Tibial nerve (tissue), 4 donors: ENCODE results near the gene TBK1. TPM values are rescaled to one million over a fixed set of nuclear protein-coding genes. Genes with fewer than 3 reads are reported as not detected.

Experiments
- DNase-seq, 2 donors: peaks; one replicate each; pipeline ENCODE4 v3.0.0-alpha.2; 2019; ENCODE audit warnings: low spot score in 2 of 2
- H3K27ac ChIP-seq, 4 donors: fragments of 200-600 bp; sonication (generic) in 3 of 4; one replicate each; pipeline ENCODE4 v1.5.1; 2017 to 2019; ENCODE audit warnings: mild to moderate bottlenecking in 1 of 4
- H3K27me3 ChIP-seq, 2 donors: fragments of 200-600 bp; sonication (generic) in 1 of 2; one replicate each; pipeline versions ENCODE4 v1.5.1 to v1.6.0; 2017 to 2019
- H3K36me3 ChIP-seq, 3 donors: fragments of 200-600 bp; sonication (generic); one replicate each; pipeline ENCODE4 v1.5.1; 2018 to 2019
- H3K4me1 ChIP-seq, 4 donors: fragments of 200-600 bp; sonication (generic) in 3 of 4; one replicate each; pipeline ENCODE4 v1.5.1; 2017 to 2019
- H3K4me3 ChIP-seq, 4 donors: fragments of 200-600 bp; sonication (generic) in 3 of 4; one replicate each; pipeline ENCODE4 v1.5.1; 2017 to 2019; ENCODE audit warnings: mild to moderate bottlenecking in 1 of 4, moderate library complexity in 1 of 4
- H3K9me3 ChIP-seq, 4 donors: fragments of 200-600 bp; sonication (generic) in 3 of 4; one replicate each; pipeline ENCODE4 v1.5.1; 2017 to 2019
- CTCF ChIP-seq, 5 experiments: fragments of 200-600 bp in 3 of 5; fragments of 450-650 bp in 2 of 5; sonication (generic) in 3 of 5; IDR thresholded peaks; one replicate each; pipeline ENCODE4 v1.5.1; 2016 to 2019; ENCODE audit warnings: antibody characterized with exemption in 5 of 5, mild to moderate bottlenecking in 3 of 5, moderate library complexity in 2 of 5
- EP300 ChIP-seq, 2 donors: sonication (generic); formaldehyde crosslinking; IDR thresholded peaks; one replicate each; pipeline ENCODE4 v1.6.1; 2017; ENCODE audit warnings: antibody characterized with exemption in 2 of 2, mild to moderate bottlenecking in 1 of 2
- POLR2A ChIP-seq, 2 donors: fragments of 450-650 bp; IDR thresholded peaks; one replicate each; pipeline ENCODE4 v1.6.1; 2017; ENCODE audit warnings: antibody characterized with exemption in 2 of 2, mild to moderate bottlenecking in 2 of 2, moderate library complexity in 2 of 2
- WGBS, 2 donors: methylation state at CpG; one replicate each; pipeline ENCODE4 v1.1.5; 2018; 5-methylcytosine and 5-hydroxymethylcytosine counted together
- total RNA-seq, 4 donors: library from RNA; depleted of rRNA; stranded (reverse); fragments of >200 nt; gene quantifications; one replicate each; pipeline ENCODE4 v1.1.0, GENCODE V29; 2016

The TBK1 gene
- total RNA-seq, 4 donors from 2014 or later, result 25.2 to 36.7 (median 29.3) TPM

GRCh38 chr12:64450711-64451486, 1.0 kb upstream of the TBK1 start:
- H3K27me3 ChIP-seq, result no peaks in the 10 kb centered on the region
- TF ChIP-seq POLR2A (IDR thresholded peaks at IDR 0.05), result no peak
- TF ChIP-seq EP300 (IDR thresholded peaks at IDR 0.05), result no peak
- TF ChIP-seq CTCF (IDR thresholded peaks at IDR 0.05), result no peak
- no peaks in the 10 kb centered on the region for H3K9me3 ChIP-seq
- peak overlapping the region in 3 of 4 donors; percentile 91 to 97 (median 97) for H3K27ac ChIP-seq
- H3K4me3 ChIP-seq, result peak overlapping the region; percentile 68 to 97 (median 94)
- H3K36me3 ChIP-seq, result peaks cover 0 to 28% (median 5%) of the 10 kb centered on the region in 3 donors
- WGBS, 2 donors, result 12 to 14% methylated on average over 8 of the region's 8 CpGs
- peaks cover 0 to 26% (median 10%) of the 10 kb centered on the region in 4 donors for H3K4me1 ChIP-seq
- DNase-seq, result no peak

- peak in 1 of 2 donors; percentile 12 for DNase-seq
- TF ChIP-seq CTCF (IDR thresholded peaks at IDR 0.05) (no peak), POLR2A (IDR thresholded peaks at IDR 0.05) (no peak), EP300 (IDR thresholded peaks at IDR 0.05) (peak in 1 of 2 donors; percentile 24)
- H3K36me3 ChIP-seq, result peaks cover 0 to 15% (median 0%) of the 10 kb centered on the region in 3 donors
- 1% methylated on average over 16 of the region's 16 CpGs for WGBS, 2 donors
- peaks cover 0 to 26% (median 13%) of the 10 kb centered on the region in 4 donors for H3K4me1 ChIP-seq
- H3K9me3 ChIP-seq, result no peaks in the 10 kb centered on the region
- H3K27ac ChIP-seq, result peak overlapping the region; percentile 91 to 97 (median 94)
- peak overlapping the region; percentile 68 to 97 (median 94) for H3K4me3 ChIP-seq
- no peaks in the 10 kb centered on the region for H3K27me3 ChIP-seq
These were observed 824 bp downstream of the TBK1 start for GRCh38 chr12:64452559-64453329.

- Histone ChIP-seq H3K36me3 (peaks cover 0 to 8% (median 0%) of the 10 kb centered on the region in 3 donors), H3K4me1 (peaks cover 0 to 42% (median 24%) of the 10 kb centered on the region in 4 donors), H3K9me3 (no peaks in the 10 kb centered on the region), H3K27ac (no peak overlapping the region), H3K27me3 (no peaks in the 10 kb centered on the region), H3K4me3 (no peak overlapping the region)
- DNase-seq, result no peak
- TF ChIP-seq EP300 (IDR thresholded peaks at IDR 0.05) (no peak), POLR2A (IDR thresholded peaks at IDR 0.05) (no peak), CTCF (IDR thresholded peaks at IDR 0.05) (no peak)
- 60 to 78% methylated on average over 1 of the region's 1 CpG for WGBS, 2 donors
These were observed 3.6 kb downstream of the TBK1 start for GRCh38 chr12:64455506-64455905.

- Histone ChIP-seq H3K9me3 (no peaks in the 10 kb centered on the region), H3K36me3 (peaks cover 0 to 11% (median 0%) of the 10 kb centered on the region in 3 donors), H3K27me3 (no peaks in the 10 kb centered on the region), H3K4me1 (peaks cover 0 to 36% (median 22%) of the 10 kb centered on the region in 4 donors), H3K27ac (no peak overlapping the region), H3K4me3 (no peak overlapping the region)
- TF ChIP-seq EP300 (IDR thresholded peaks at IDR 0.05) (no peak), CTCF (IDR thresholded peaks at IDR 0.05) (no peak), POLR2A (IDR thresholded peaks at IDR 0.05) (no peak)
- no peak for DNase-seq
These were observed 4.2 kb downstream of the TBK1 start for GRCh38 chr12:64456119-64456518.

GRCh38 chr12:64457032-64457431, 5.1 kb downstream of the TBK1 start:
- Histone ChIP-seq H3K36me3 (peaks cover 0 to 13% (median 0%) of the 10 kb centered on the region in 3 donors), H3K9me3 (no peaks in the 10 kb centered on the region), H3K4me3 (no peak overlapping the region), H3K4me1 (peaks cover 0 to 38% (median 20%) of the 10 kb centered on the region in 4 donors), H3K27me3 (no peaks in the 10 kb centered on the region), H3K27ac (peak overlapping the region in 1 of 4 donors; percentile 2)
- WGBS, 2 donors, result 60 to 63% methylated on average over 6 of the region's 6 CpGs
- TF ChIP-seq EP300 (IDR thresholded peaks at IDR 0.05) (no peak), POLR2A (IDR thresholded peaks at IDR 0.05) (no peak), CTCF (IDR thresholded peaks at IDR 0.05) (no peak)
- no peak for DNase-seq
